ENCODE data around the gene TMBIM1.

Gene TMBIM1

GRCh38 chr2:218286570-218287459 lies 5.5 kb downstream of the TMBIM1 start:
- no peaks in the 10 kb centered on the region for H3K9me3 ChIP-seq (ENCODE audit: low read length)
- peaks cover 38% of the 10 kb centered on the region for H3K4me1 ChIP-seq (ENCODE audit: insufficient read depth, low read length, severe bottlenecking)
- no peaks in the 10 kb centered on the region for H3F3A ChIP-seq (ENCODE audit: insufficient read depth, low read length)
- TF ChIP-seq CTCF (IDR thresholded peaks at IDR 0.05; ENCODE audit: low read length) (no peak), EZH2 (IDR thresholded peaks at IDR 0.05; ENCODE audit: borderline replicate concordance, low read length) (no peak)
- H3K9me2 ChIP-seq (ENCODE audit: low read depth, low read length): no peaks in the 10 kb centered on the region
- H3K4me3 ChIP-seq (ENCODE audit: low read depth, low read length, poor library complexity, severe bottlenecking): peak overlapping the region; percentile 38
- peak overlapping the region; percentile 22; the same call in 1 of the 2 replicates for H3K9ac ChIP-seq (ENCODE audit: low read length)
- no peaks in the 10 kb centered on the region for H3K79me2 ChIP-seq (ENCODE audit: insufficient read depth, low read length)
- H3K4me2 ChIP-seq (ENCODE audit: low read length): peak overlapping the region; percentile 56
- peak overlapping the region; percentile 54 for H3K27ac ChIP-seq (ENCODE audit: low read depth, low read length, poor library complexity, severe bottlenecking)
- H2AFZ ChIP-seq (ENCODE audit: low read length): no peak overlapping the region
- H4K20me1 ChIP-seq (ENCODE audit: insufficient read depth, low read length): no peaks in the 10 kb centered on the region
- no peaks in the 10 kb centered on the region for H3K27me3 ChIP-seq (ENCODE audit: insufficient read depth, low read length)
- H3K36me3 ChIP-seq (ENCODE audit: insufficient read depth, low read length): no peaks in the 10 kb centered on the region

- H3K4me1 ChIP-seq (ENCODE audit: insufficient read depth, low read length, severe bottlenecking): peaks cover 26% of the 10 kb centered on the region
- no peaks in the 10 kb centered on the region for H3K27me3 ChIP-seq (ENCODE audit: insufficient read depth, low read length)
- H3K79me2 ChIP-seq (ENCODE audit: insufficient read depth, low read length): no peaks in the 10 kb centered on the region
- no peaks in the 10 kb centered on the region for H3K36me3 ChIP-seq (ENCODE audit: insufficient read depth, low read length)
- H3K4me3 ChIP-seq (ENCODE audit: low read depth, low read length, poor library complexity, severe bottlenecking): no peak overlapping the region
- no peaks in the 10 kb centered on the region for H3F3A ChIP-seq (ENCODE audit: insufficient read depth, low read length)
- TF ChIP-seq EZH2 (IDR thresholded peaks at IDR 0.05; ENCODE audit: borderline replicate concordance, low read length) (no peak), CTCF (IDR thresholded peaks at IDR 0.05; ENCODE audit: low read length) (no peak)
- no peaks in the 10 kb centered on the region for H4K20me1 ChIP-seq (ENCODE audit: insufficient read depth, low read length)
- H3K9ac ChIP-seq (ENCODE audit: low read length): peak overlapping the region; percentile 22; the same call in 1 of the 2 replicates
- no peak overlapping the region for H3K27ac ChIP-seq (ENCODE audit: low read depth, low read length, poor library complexity, severe bottlenecking)
- H3K9me2 ChIP-seq (ENCODE audit: low read depth, low read length): no peaks in the 10 kb centered on the region
- H2AFZ ChIP-seq (ENCODE audit: low read length): no peak overlapping the region
- no peaks in the 10 kb centered on the region for H3K9me3 ChIP-seq (ENCODE audit: low read length)
- peak overlapping the region; percentile 56; the same call in 1 of the 2 replicates for H3K4me2 ChIP-seq (ENCODE audit: low read length)
These were observed 6.7 kb downstream of the TMBIM1 start for GRCh38 chr2:218285604-218286003.

GRCh38 chr2:218284106-218284811 lies 8.0 kb downstream of the TMBIM1 start:
- no peak overlapping the region for H3K9ac ChIP-seq (ENCODE audit: low read length)
- H3K36me3 ChIP-seq (ENCODE audit: insufficient read depth, low read length): no peaks in the 10 kb centered on the region
- TF ChIP-seq CTCF (IDR thresholded peaks at IDR 0.05; ENCODE audit: low read length) (no peak), EZH2 (IDR thresholded peaks at IDR 0.05; ENCODE audit: borderline replicate concordance, low read length) (no peak)
- H3K79me2 ChIP-seq (ENCODE audit: insufficient read depth, low read length): no peaks in the 10 kb centered on the region
- H4K20me1 ChIP-seq (ENCODE audit: insufficient read depth, low read length): no peaks in the 10 kb centered on the region
- no peaks in the 10 kb centered on the region for H3K27me3 ChIP-seq (ENCODE audit: insufficient read depth, low read length)
- no peak overlapping the region for H2AFZ ChIP-seq (ENCODE audit: low read length)
- H3K27ac ChIP-seq (ENCODE audit: low read depth, low read length, poor library complexity, severe bottlenecking): no peak overlapping the region
- H3K4me1 ChIP-seq (ENCODE audit: insufficient read depth, low read length, severe bottlenecking): peaks cover 21% of the 10 kb centered on the region
- H3K9me3 ChIP-seq (ENCODE audit: low read length): no peaks in the 10 kb centered on the region
- no peaks in the 10 kb centered on the region for H3K9me2 ChIP-seq (ENCODE audit: low read depth, low read length)
- H3K4me2 ChIP-seq (ENCODE audit: low read length): no peak overlapping the region
- H3F3A ChIP-seq (ENCODE audit: insufficient read depth, low read length): no peaks in the 10 kb centered on the region
- H3K4me3 ChIP-seq (ENCODE audit: low read depth, low read length, poor library complexity, severe bottlenecking): no peak overlapping the region
